ENCODE data around the gene PITPNM3. TPM values are rescaled to one million over a fixed set of nuclear protein-coding genes. Genes with fewer than 3 reads are reported as not detected.

The PITPNM3 gene
- total RNA-seq, 1 experiment from 2014 or later, result 0.04 TPM

GRCh38 chr17:6524520-6524919 lies 31.8 kb downstream of the PITPNM3 start:
- H3K9ac ChIP-seq (ENCODE audit: low read length), result no peak overlapping the region
- H3K27me3 ChIP-seq (ENCODE audit: low read length), result no peaks in the 10 kb centered on the region
- no peaks in the 10 kb centered on the region for H3K4me1 ChIP-seq (ENCODE audit: low read length)
- H3K9me2 ChIP-seq (replicated peaks; ENCODE audit: insufficient read depth, low read length), result no peaks in the 10 kb centered on the region
- no peak overlapping the region for H3K27ac ChIP-seq (ENCODE audit: low read length)
- no peaks in the 10 kb centered on the region for H4K20me1 ChIP-seq (ENCODE audit: insufficient read depth, low read depth, low read length)
- H3K4me3 ChIP-seq (ENCODE audit: low read length), result no peak overlapping the region
- H3K4me2 ChIP-seq (ENCODE audit: low read depth, low read length, poor library complexity, severe bottlenecking), result no peak overlapping the region
- H2AFZ ChIP-seq (ENCODE audit: low read length), result no peak overlapping the region
- H3K36me3 ChIP-seq (ENCODE audit: insufficient read depth, low read length), result no peaks in the 10 kb centered on the region
- no peak for DNase-seq
- H3K79me2 ChIP-seq (ENCODE audit: low read length), result no peaks in the 10 kb centered on the region
- no peaks in the 10 kb centered on the region for H3K9me3 ChIP-seq (ENCODE audit: low read length)

- Histone ChIP-seq H3K4me1 (ENCODE audit: low read length) (no peaks in the 10 kb centered on the region), H3K9me3 (ENCODE audit: low read length) (no peaks in the 10 kb centered on the region), H3K4me3 (ENCODE audit: low read length) (no peak overlapping the region), H3K9ac (ENCODE audit: low read length) (no peak overlapping the region), H3K36me3 (ENCODE audit: insufficient read depth, low read length) (no peaks in the 10 kb centered on the region), H3K4me2 (ENCODE audit: low read depth, low read length, poor library complexity, severe bottlenecking) (no peak overlapping the region), H3K9me2 (replicated peaks; ENCODE audit: insufficient read depth, low read length) (no peaks in the 10 kb centered on the region), H3K27me3 (ENCODE audit: low read length) (no peaks in the 10 kb centered on the region), H4K20me1 (ENCODE audit: insufficient read depth, low read depth, low read length) (no peaks in the 10 kb centered on the region), H3K27ac (ENCODE audit: low read length) (no peak overlapping the region), H2AFZ (ENCODE audit: low read length) (no peak overlapping the region), H3K79me2 (ENCODE audit: low read length) (no peaks in the 10 kb centered on the region)
- no peak for DNase-seq
Measured at GRCh38 chr17:6523809-6524355, 32.5 kb downstream of the PITPNM3 start.

- no peak overlapping the region for H3K4me2 ChIP-seq (ENCODE audit: low read depth, low read length, poor library complexity, severe bottlenecking)
Measured at GRCh38 chr17:6523330-6523729, 33.0 kb downstream of the PITPNM3 start.

DNA sequence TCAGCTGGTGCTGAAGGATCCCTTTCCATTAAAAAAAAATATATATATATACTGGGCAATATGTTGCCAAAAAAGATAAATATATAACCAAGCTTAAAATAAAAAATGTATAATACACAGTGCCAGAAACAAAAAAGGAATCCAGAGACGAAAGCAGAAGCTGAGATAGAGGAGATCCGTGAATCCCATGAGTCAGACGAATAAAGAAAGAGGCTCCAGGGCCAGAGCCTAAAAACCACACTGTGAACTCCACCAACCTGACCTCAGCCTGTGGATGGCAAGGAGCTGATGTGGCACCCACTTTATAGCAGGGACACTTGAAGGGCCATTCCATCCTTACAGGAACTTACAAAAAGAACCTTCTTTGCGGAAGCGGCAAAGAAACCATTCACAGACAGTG lies 34.8 kb downstream of the PITPNM3 start:
- DNase-seq, result no peak
- Histone ChIP-seq H3K9me3 (ENCODE audit: low read length) (no peaks in the 10 kb centered on the region), H3K9ac (ENCODE audit: low read length) (no peak overlapping the region), H3K4me2 (ENCODE audit: low read depth, low read length, poor library complexity, severe bottlenecking) (no peak overlapping the region), H3K9me2 (replicated peaks; ENCODE audit: insufficient read depth, low read length) (no peaks in the 10 kb centered on the region), H3K27me3 (ENCODE audit: low read length) (no peaks in the 10 kb centered on the region), H3K27ac (ENCODE audit: low read length) (no peak overlapping the region), H3K4me1 (ENCODE audit: low read length) (peaks cover 5% of the 10 kb centered on the region; the same call in 1 of the 2 replicates), H3K4me3 (ENCODE audit: low read length) (no peak overlapping the region), H3K36me3 (ENCODE audit: insufficient read depth, low read length) (no peaks in the 10 kb centered on the region), H4K20me1 (ENCODE audit: insufficient read depth, low read depth, low read length) (no peaks in the 10 kb centered on the region), H3K79me2 (ENCODE audit: low read length) (no peaks in the 10 kb centered on the region), H2AFZ (ENCODE audit: low read length) (no peak overlapping the region)

More at GRCh38 chr17:6523330-6523729, 33.0 kb downstream of the PITPNM3 start:
- no peaks in the 10 kb centered on the region for H3K4me1 ChIP-seq (ENCODE audit: low read length)
- H3K27ac ChIP-seq (ENCODE audit: low read length), result no peak overlapping the region
- H3K4me3 ChIP-seq (ENCODE audit: low read length), result no peak overlapping the region
- H4K20me1 ChIP-seq (ENCODE audit: insufficient read depth, low read depth, low read length), result no peaks in the 10 kb centered on the region
- no peak overlapping the region for H2AFZ ChIP-seq (ENCODE audit: low read length)
- H3K36me3 ChIP-seq (ENCODE audit: insufficient read depth, low read length), result no peaks in the 10 kb centered on the region
- no peaks in the 10 kb centered on the region for H3K9me3 ChIP-seq (ENCODE audit: low read length)
- H3K9me2 ChIP-seq (replicated peaks; ENCODE audit: insufficient read depth, low read length), result no peaks in the 10 kb centered on the region
- H3K9ac ChIP-seq (ENCODE audit: low read length), result no peak overlapping the region
- DNase-seq, result no peak
- H3K79me2 ChIP-seq (ENCODE audit: low read length), result no peaks in the 10 kb centered on the region
- H3K27me3 ChIP-seq (ENCODE audit: low read length), result no peaks in the 10 kb centered on the region

GRCh38 chr17:6517062-6517461 lies 39.3 kb downstream of the PITPNM3 start:
- no peak overlapping the region for H2AFZ ChIP-seq (ENCODE audit: low read length)
- H4K20me1 ChIP-seq (ENCODE audit: insufficient read depth, low read depth, low read length), result no peaks in the 10 kb centered on the region
- H3K79me2 ChIP-seq (ENCODE audit: low read length), result no peaks in the 10 kb centered on the region
- no peaks in the 10 kb centered on the region for H3K36me3 ChIP-seq (ENCODE audit: insufficient read depth, low read length)
- no peak overlapping the region for H3K27ac ChIP-seq (ENCODE audit: low read length)
- H3K27me3 ChIP-seq (ENCODE audit: low read length), result no peaks in the 10 kb centered on the region
- H3K9ac ChIP-seq (ENCODE audit: low read length), result no peak overlapping the region
- no peak overlapping the region for H3K4me3 ChIP-seq (ENCODE audit: low read length)
- no peak overlapping the region for H3K4me2 ChIP-seq (ENCODE audit: low read depth, low read length, poor library complexity, severe bottlenecking)
- peaks cover 5% of the 10 kb centered on the region; the same call in 1 of the 2 replicates for H3K4me1 ChIP-seq (ENCODE audit: low read length)
- no peaks in the 10 kb centered on the region for H3K9me3 ChIP-seq (ENCODE audit: low read length)
- DNase-seq, result no peak
- H3K9me2 ChIP-seq (replicated peaks; ENCODE audit: insufficient read depth, low read length), result no peaks in the 10 kb centered on the region

GRCh38 chr17:6514371-6514770 lies 42.0 kb downstream of the PITPNM3 start:
- Histone ChIP-seq H3K4me3 (ENCODE audit: low read length) (no peak overlapping the region), H3K27ac (ENCODE audit: low read length) (no peak overlapping the region), H3K9ac (ENCODE audit: low read length) (no peak overlapping the region)

DNA sequence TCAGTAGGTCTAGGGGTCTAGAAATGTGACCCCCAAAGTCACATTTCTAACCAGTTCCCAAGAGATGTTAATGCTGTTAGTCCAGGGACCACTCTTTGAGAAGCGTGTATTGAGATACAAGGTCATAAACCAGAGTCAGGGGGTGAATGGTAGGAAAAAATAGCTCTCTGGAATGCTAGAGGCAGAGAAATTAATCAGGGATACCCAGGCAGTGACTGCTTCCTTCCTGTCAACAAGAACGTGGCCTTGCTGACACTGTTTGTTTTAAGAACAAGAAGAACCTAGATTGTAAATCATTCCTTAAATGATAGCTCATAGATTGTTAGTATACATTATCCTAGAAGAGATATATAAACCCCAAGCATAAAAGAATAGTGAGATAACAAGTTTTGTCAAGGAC lies 43.8 kb downstream of the PITPNM3 start:
- Histone ChIP-seq H3K27me3 (ENCODE audit: low read length) (no peaks in the 10 kb centered on the region), H3K4me2 (ENCODE audit: low read depth, low read length, poor library complexity, severe bottlenecking) (no peak overlapping the region), H3K4me1 (ENCODE audit: low read length) (peaks cover 5% of the 10 kb centered on the region; the same call in 1 of the 2 replicates), H3K4me3 (ENCODE audit: low read length) (no peak overlapping the region), H3K9ac (ENCODE audit: low read length) (no peak overlapping the region), H2AFZ (ENCODE audit: low read length) (no peak overlapping the region), H4K20me1 (ENCODE audit: insufficient read depth, low read depth, low read length) (no peaks in the 10 kb centered on the region), H3K9me2 (replicated peaks; ENCODE audit: insufficient read depth, low read length) (no peaks in the 10 kb centered on the region), H3K36me3 (ENCODE audit: insufficient read depth, low read length) (no peaks in the 10 kb centered on the region), H3K79me2 (ENCODE audit: low read length) (no peaks in the 10 kb centered on the region), H3K27ac (ENCODE audit: low read length) (no peak overlapping the region), H3K9me3 (ENCODE audit: low read length) (no peaks in the 10 kb centered on the region)
- DNase-seq, result no peak

More at GRCh38 chr17:6514371-6514770, 42.0 kb downstream of the PITPNM3 start:
- no peak for DNase-seq
- Histone ChIP-seq H3K4me2 (ENCODE audit: low read depth, low read length, poor library complexity, severe bottlenecking) (no peak overlapping the region), H3K36me3 (ENCODE audit: insufficient read depth, low read length) (no peaks in the 10 kb centered on the region), H3K79me2 (ENCODE audit: low read length) (no peaks in the 10 kb centered on the region), H3K9me3 (ENCODE audit: low read length) (no peaks in the 10 kb centered on the region), H3K27me3 (ENCODE audit: low read length) (no peaks in the 10 kb centered on the region), H3K4me1 (ENCODE audit: low read length) (peaks cover 5% of the 10 kb centered on the region; the same call in 1 of the 2 replicates), H3K9me2 (replicated peaks; ENCODE audit: insufficient read depth, low read length) (no peaks in the 10 kb centered on the region), H2AFZ (ENCODE audit: low read length) (no peak overlapping the region), H4K20me1 (ENCODE audit: insufficient read depth, low read depth, low read length) (no peaks in the 10 kb centered on the region)

DNA sequence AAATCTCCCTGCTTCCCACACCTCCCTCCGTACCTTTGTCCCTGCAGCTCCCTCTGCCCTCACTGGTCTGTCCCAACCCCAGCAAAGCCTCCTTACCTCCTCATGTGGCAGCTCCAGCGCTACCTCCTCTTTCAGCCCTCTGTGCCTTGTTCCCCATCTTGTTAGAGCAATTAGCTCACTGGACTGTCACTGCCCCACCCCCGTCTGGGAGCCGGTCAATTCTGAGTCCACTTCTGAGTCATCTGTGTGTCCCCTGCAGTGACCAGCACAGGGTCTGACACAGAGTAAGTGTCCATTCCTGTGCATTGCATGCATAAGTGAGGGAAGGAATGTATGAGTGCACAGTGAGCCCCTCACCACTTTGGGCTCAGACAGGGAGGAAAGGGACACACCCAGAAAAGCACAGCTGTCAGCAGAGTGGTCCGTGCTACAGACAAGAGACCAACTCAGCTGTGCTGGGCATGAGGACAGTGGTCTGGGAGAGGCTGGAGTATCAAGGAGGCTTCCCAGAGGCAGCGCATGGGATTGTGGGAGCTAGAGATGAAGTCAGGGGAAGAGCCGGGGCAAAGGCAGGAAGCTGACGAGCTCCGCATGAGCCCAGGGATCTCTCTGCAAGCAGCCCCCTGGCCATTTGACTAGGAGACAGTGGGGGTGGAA lies 45.9 kb downstream of the PITPNM3 start:
- H4K20me1 ChIP-seq (ENCODE audit: insufficient read depth, low read depth, low read length), result no peaks in the 10 kb centered on the region
- DNase-seq, result no peak
- no peaks in the 10 kb centered on the region for H3K27me3 ChIP-seq (ENCODE audit: low read length)
- H3K9ac ChIP-seq (ENCODE audit: low read length), result no peak overlapping the region
- no peaks in the 10 kb centered on the region for H3K9me2 ChIP-seq (replicated peaks; ENCODE audit: insufficient read depth, low read length)
- H3K36me3 ChIP-seq (ENCODE audit: insufficient read depth, low read length), result no peaks in the 10 kb centered on the region
- no peaks in the 10 kb centered on the region for H3K79me2 ChIP-seq (ENCODE audit: low read length)
- no peak overlapping the region for H3K4me3 ChIP-seq (ENCODE audit: low read length)
- H2AFZ ChIP-seq (ENCODE audit: low read length), result no peak overlapping the region
- no peaks in the 10 kb centered on the region for H3K9me3 ChIP-seq (ENCODE audit: low read length)
- no peaks in the 10 kb centered on the region for H3K4me1 ChIP-seq (ENCODE audit: low read length)
- H3K4me2 ChIP-seq (ENCODE audit: low read depth, low read length, poor library complexity, severe bottlenecking), result no peak overlapping the region
- no peak overlapping the region for H3K27ac ChIP-seq (ENCODE audit: low read length)

Data from Karpas-422 (cell line).